Measurements from ENCODE around the gene GCN1. TPM values are rescaled to one million over a fixed set of nuclear protein-coding genes. Genes with fewer than 3 reads are reported as not detected.

Gene GCN1
- total RNA-seq, 2 experiments from 2014 or later: 217 to 343 TPM

GRCh38 chr12:120077260-120077659, 117.3 kb downstream of the GCN1 start:
- CTCF ChIA-PET (ENCODE audit: unreplicated experiment): no interaction called here

More at GRCh38 chr12:120077260-120077659, 117.3 kb downstream of the GCN1 start:
- no TSS peak for BruUV-seq (replicated peaks)
- Histone ChIP-seq H3K9me3 (ENCODE audit: low read length) (no peaks in the 10 kb centered on the region), H3K4me2 (ENCODE audit: low read length) (no peak overlapping the region), H4K20me1 (ENCODE audit: insufficient read depth, low read length) (no peaks in the 10 kb centered on the region), H2AFZ (ENCODE audit: low read length) (no peak overlapping the region), H3K4me1 (ENCODE audit: insufficient read depth, low read length, poor library complexity, severe bottlenecking) (no peaks in the 10 kb centered on the region), H3K36me3 (ENCODE audit: insufficient read depth, low read length) (peaks cover 14% of the 10 kb centered on the region), H3K79me2 (ENCODE audit: insufficient read depth, low read depth, low read length) (no peaks in the 10 kb centered on the region), H3K4me3 (ENCODE audit: low read depth, low read length, poor library complexity, severe bottlenecking) (no peak overlapping the region), H3K27ac (ENCODE audit: low read depth, low read length, poor library complexity, severe bottlenecking) (no peak overlapping the region), H3K9me2 (ENCODE audit: insufficient read depth, low read length) (no peaks in the 10 kb centered on the region)
- intact Hi-C loops (cut with micrococcal nuclease; ENCODE audit: unreplicated experiment): no loop called here
- TF ChIP-seq CTCF (conservative IDR thresholded peaks at IDR 0.05; ENCODE audit: low read length) (no peak), EZH2phosphoT487 (IDR thresholded peaks at IDR 0.05; ENCODE audit: borderline replicate concordance, low read depth, low read length) (no peak)
- no peak for DNase-seq (ENCODE audit: low spot score)
- POLR2A ChIA-PET: interaction anchor here (0.6 kb wide), 1 partner anchor 115 kb away, joined by 3 read pairs; no protein-coding TSS in a partner anchor

Small RNAs within 50 kb of the gene (microRNA-seq; reads per million reads assigned to microRNA genes)
- 4.5 reads per million for gene MIR4498 (ENCODE audit: borderline replicate concordance)

Small RNAs within 50 kb of the gene (small RNA-seq; reads per million reads assigned to genes)
- gene MIR4498: not detected

Other genes with a start within 250 kb of the GCN1 start
- gene BICDL1, start 205.5 kb downstream of the GCN1 start, total RNA-seq (2014; rRNA removed; shearing (Covaris generic)): 6.5 and 7.1 TPM in 2 replicates
- 19.9 and 22.6 TPM in 2 replicates for gene BICDL1, start 205.5 kb downstream of the GCN1 start, total RNA-seq (2022)
- gene RAB35, start 78.0 kb downstream of the GCN1 start, total RNA-seq (2014; rRNA removed; shearing (Covaris generic)): 30.9 and 42.2 TPM in 2 replicates
- 71.1 and 85.9 TPM in 2 replicates for gene RAB35, start 78.0 kb downstream of the GCN1 start, total RNA-seq (2022)
- 5,868 and 6,057 TPM in 2 replicates for gene RPLP0, start 6.4 kb upstream of the GCN1 start, total RNA-seq (2014; rRNA removed; shearing (Covaris generic))
- gene RPLP0, start 6.4 kb upstream of the GCN1 start, total RNA-seq (2022): 2,996 and 3,206 TPM in 2 replicates
- gene PXN, start 71.0 kb upstream of the GCN1 start, total RNA-seq (2014; rRNA removed; shearing (Covaris generic)): 5.5 and 8.6 TPM in 2 replicates
- gene PXN, start 71.0 kb upstream of the GCN1 start, total RNA-seq (2022): 22.9 and 25.9 TPM in 2 replicates
- gene RNU4-2, start 97.2 kb upstream of the GCN1 start, total RNA-seq (2014; rRNA removed; shearing (Covaris generic)): under 0.01 TPM in 1 of 2 replicates, not detected in the other
- 1,646 and 3,315 TPM in 2 replicates for gene RNU4-2, start 97.2 kb upstream of the GCN1 start, total RNA-seq (2022)
- under 0.01 TPM in 1 of 2 replicates, not detected in the other for gene RNU4-1, start 98.5 kb upstream of the GCN1 start, total RNA-seq (2014; rRNA removed; shearing (Covaris generic))
- gene RNU4-1, start 98.5 kb upstream of the GCN1 start, total RNA-seq (2022): 1,670 and 3,289 TPM in 2 replicates
- 0.54 and 2.1 TPM in 2 replicates for gene SIRT4, start 107.6 kb upstream of the GCN1 start, total RNA-seq (2014; rRNA removed; shearing (Covaris generic))
- gene SIRT4, start 107.6 kb upstream of the GCN1 start, total RNA-seq (2022): 1.4 and 2.2 TPM in 2 replicates
- gene PLA2G1B, start 133.1 kb upstream of the GCN1 start, total RNA-seq (2014; rRNA removed; shearing (Covaris generic)): not detected in 2 replicates
- not detected in 2 replicates for gene PLA2G1B, start 133.1 kb upstream of the GCN1 start, total RNA-seq (2022)
- not detected in 2 replicates for gene MSI1, start 174.4 kb upstream of the GCN1 start, total RNA-seq (2014; rRNA removed; shearing (Covaris generic))
- not detected in 2 replicates for gene MSI1, start 174.4 kb upstream of the GCN1 start, total RNA-seq (2022)
- 543 and 591 TPM in 2 replicates for gene COX6A1, start 243.4 kb upstream of the GCN1 start, total RNA-seq (2014; rRNA removed; shearing (Covaris generic))
- gene COX6A1, start 243.4 kb upstream of the GCN1 start, total RNA-seq (2022): 449 and 453 TPM in 2 replicates

Data from OCI-LY7 (cell line).